GM12878 (cell line): ENCODE results near the gene IQUB.

Experiments
- BCL3 ChIP-seq: IDR thresholded peaks from 2 replicates; pipeline ENCODE4 v1.6.1; 2011; ENCODE audit warnings: borderline replicate concordance, low read depth, mild to moderate bottlenecking, moderate library complexity, low read length; ENCODE audit not compliant: insufficient read depth, poor library complexity, severe bottlenecking
- CTCF ChIP-seq, 3 experiments: IDR thresholded peaks in 2 of 3; conservative IDR thresholded peaks in 1 of 3; 2 replicates each; pipeline ENCODE4 v1.5.1; 2011; ENCODE audit warnings: low read depth in 3 of 3, low read length in 3 of 3, mild to moderate bottlenecking in 3 of 3, control low read depth in 2 of 3, moderate library complexity in 2 of 3, inconsistent platforms in 1 of 3, mixed read lengths in 1 of 3; ENCODE audit not compliant: control insufficient read depth in 2 of 3, insufficient read depth in 1 of 3; ENCODE audit errors: extremely low read depth in 1 of 3
- FOXM1 ChIP-seq: IDR thresholded peaks from 2 replicates; pipeline ENCODE4 v1.6.1; 2012; ENCODE audit warnings: low read depth, mild to moderate bottlenecking, inconsistent platforms, low read length, moderate library complexity
- MYC ChIP-seq: IDR thresholded peaks from 2 replicates; pipeline ENCODE4 v1.6.1; 2011; ENCODE audit warnings: mild to moderate bottlenecking, low read length, moderate library complexity, inconsistent platforms; ENCODE audit not compliant: insufficient read depth, insufficient replicate concordance, insufficient read length, severe bottlenecking
- POLR2AphosphoS2 ChIP-seq: IDR thresholded peaks from 2 replicates; pipeline ENCODE4 v1.6.1; 2011; ENCODE audit warnings: low read depth, mild to moderate bottlenecking, low read length, improper control_type of control experiment, moderate library complexity
- SIX5 ChIP-seq: IDR thresholded peaks from 2 replicates; pipeline ENCODE4 v1.6.1; 2011; ENCODE audit warnings: mild to moderate bottlenecking, low read depth, low read length, moderate library complexity; ENCODE audit not compliant: severe bottlenecking
- SPI1 ChIP-seq: IDR thresholded peaks from 2 replicates; pipeline ENCODE4 v1.6.1; 2011; ENCODE audit warnings: low read depth, mild to moderate bottlenecking, low read length, moderate library complexity, borderline replicate concordance; ENCODE audit not compliant: insufficient read depth
- SUZ12 ChIP-seq: fragments of 200-600 bp; sonication (generic); IDR thresholded peaks from one replicate; pipeline ENCODE4 v1.6.1; 2018; ENCODE audit warnings: antibody characterized with exemption, mild to moderate bottlenecking; ENCODE audit not compliant: unreplicated experiment

- no peak for TF ChIP-seq CTCF (IDR thresholded peaks at IDR 0.05 in 2 of 3, conservative IDR thresholded peaks at IDR 0.05 in 1 of 3; ENCODE audit: control insufficient read depth in 2 of 3, extremely low read depth in 1 of 3, insufficient read depth in 1 of 3, low read depth in 3 of 3, low read length in 3 of 3)
- no peak for TF ChIP-seq FOXM1
- no peak for TF ChIP-seq MYC
- no peak for TF ChIP-seq SPI1
- no peak for TF ChIP-seq BCL3
- TF ChIP-seq POLR2AphosphoS2 = no peak
- TF ChIP-seq SUZ12 = no peak
- TF ChIP-seq SIX5 = no peak
Observed at GRCh38 chr7:123432601-123433000, 101.8 kb downstream of the IQUB start.
